ENCODE results near the gene POP7. TPM values are rescaled to one million over a fixed set of nuclear protein-coding genes. Genes with fewer than 3 reads are reported as not detected.

POP7 gene
- total and polyA plus RNA-seq, 9 donors: 11.1 to 29.2 (median 22.2) TPM

DNA sequence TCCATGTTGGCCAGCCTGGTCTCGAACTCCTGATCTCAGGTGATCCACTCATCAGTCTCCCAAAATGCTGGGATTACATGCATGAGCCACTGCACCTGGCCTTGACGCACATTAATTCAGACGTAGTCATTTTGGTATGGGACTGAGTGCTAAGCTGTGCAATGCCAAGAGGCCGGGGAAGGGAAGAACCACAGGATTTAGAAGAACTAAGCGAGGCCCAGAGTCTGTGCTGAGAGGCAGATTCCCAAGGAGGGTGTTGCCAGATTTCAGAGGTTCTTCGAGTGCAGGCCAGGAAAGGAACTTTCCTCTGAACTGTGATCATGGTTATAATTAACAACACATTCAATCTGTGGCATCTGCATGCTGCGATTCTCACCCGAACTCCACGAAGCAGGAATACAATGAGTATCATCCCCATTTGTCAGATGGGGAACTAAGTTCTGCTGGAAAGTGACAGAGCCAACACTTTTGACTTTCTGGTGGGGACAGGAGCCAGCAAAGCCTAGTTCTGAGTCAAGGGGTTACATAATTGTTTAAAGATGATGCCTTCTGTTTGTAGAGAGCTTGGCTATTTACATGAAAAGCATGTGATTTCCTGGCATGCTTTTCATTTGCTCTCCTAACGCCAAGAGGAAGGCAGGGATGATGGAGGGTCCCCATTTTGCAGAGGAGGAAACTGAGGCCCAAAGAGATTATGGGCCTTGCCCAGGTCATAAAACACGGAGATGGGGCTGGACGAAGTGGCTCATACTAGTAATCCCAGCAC is 21.3 kb downstream of the POP7 start:
- H3K36me3 ChIP-seq: no peaks in the 10 kb centered on the region
- H3K9me3 ChIP-seq: no peaks in the 10 kb centered on the region
- H3K4me1 ChIP-seq (ENCODE audit: insufficient read depth): no peaks in the 10 kb centered on the region
- 45 to 59% (median 59%) methylated on average over 12 of the region's 12 CpGs for WGBS, 3 donors
- H3K27ac ChIP-seq: no peak overlapping the region
- H3K4me3 ChIP-seq: no peak overlapping the region
- TF ChIP-seq, protein P1, sequence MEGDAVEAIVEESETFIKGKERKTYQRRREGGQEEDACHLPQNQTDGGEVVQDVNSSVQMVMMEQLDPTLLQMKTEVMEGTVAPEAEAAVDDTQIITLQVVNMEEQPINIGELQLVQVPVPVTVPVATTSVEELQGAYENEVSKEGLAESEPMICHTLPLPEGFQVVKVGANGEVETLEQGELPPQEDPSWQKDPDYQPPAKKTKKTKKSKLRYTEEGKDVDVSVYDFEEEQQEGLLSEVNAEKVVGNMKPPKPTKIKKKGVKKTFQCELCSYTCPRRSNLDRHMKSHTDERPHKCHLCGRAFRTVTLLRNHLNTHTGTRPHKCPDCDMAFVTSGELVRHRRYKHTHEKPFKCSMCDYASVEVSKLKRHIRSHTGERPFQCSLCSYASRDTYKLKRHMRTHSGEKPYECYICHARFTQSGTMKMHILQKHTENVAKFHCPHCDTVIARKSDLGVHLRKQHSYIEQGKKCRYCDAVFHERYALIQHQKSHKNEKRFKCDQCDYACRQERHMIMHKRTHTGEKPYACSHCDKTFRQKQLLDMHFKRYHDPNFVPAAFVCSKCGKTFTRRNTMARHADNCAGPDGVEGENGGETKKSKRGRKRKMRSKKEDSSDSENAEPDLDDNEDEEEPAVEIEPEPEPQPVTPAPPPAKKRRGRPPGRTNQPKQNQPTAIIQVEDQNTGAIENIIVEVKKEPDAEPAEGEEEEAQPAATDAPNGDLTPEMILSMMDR (IDR thresholded peaks at IDR 0.05): no peak
- TF ChIP-seq EP300 (IDR thresholded peaks at IDR 0.05) (no peak), POLR2A (IDR thresholded peaks at IDR 0.05) (no peak)
- intact Hi-C loops (cut with DNase I): loop anchor here in 2 of 4 donors (10.0 kb wide), 1 partner anchor 262 kb away; the partner anchor contains the start of gene SPACDR (in 2 of the 2)
- no peaks in the 10 kb centered on the region for H3K27me3 ChIP-seq
- no peak for DNase-seq

DNA sequence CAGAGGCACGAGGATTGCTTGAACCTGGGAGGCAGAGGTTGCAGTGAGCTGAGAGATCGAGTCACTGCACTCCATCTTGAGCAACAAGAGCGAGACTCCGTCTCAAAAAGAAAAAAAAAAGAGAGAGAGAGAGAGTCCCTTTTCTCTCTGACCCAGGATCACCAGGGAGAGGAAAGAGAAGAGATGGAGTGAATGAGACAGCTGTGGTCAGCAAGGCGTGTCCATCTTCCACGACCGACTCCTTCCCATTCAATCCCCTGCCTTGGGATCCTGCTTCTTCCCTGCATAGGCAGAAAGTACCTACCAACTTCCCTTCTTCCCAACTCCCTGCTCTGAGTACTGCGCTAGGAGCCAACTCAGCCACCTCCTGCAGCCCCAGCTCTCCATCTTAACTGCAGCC is 22.3 kb downstream of the POP7 start:
- TF ChIP-seq EP300 (IDR thresholded peaks at IDR 0.05) (no peak), POLR2A (IDR thresholded peaks at IDR 0.05) (no peak)
- TF ChIP-seq, protein P1 (IDR thresholded peaks at IDR 0.05): no peak
- intact Hi-C loops (cut with DNase I): loop anchor here in 2 of 4 donors (10.0 kb wide), 1 partner anchor 263 kb away; the partner anchor contains the start of gene SPACDR (in 2 of the 2)
- WGBS, 3 donors: 76 to 81% (median 80%) methylated on average over 8 of the region's 8 CpGs
- H3K27ac ChIP-seq: no peak overlapping the region
- H3K4me1 ChIP-seq (ENCODE audit: insufficient read depth): no peaks in the 10 kb centered on the region
- no peak overlapping the region for H3K4me3 ChIP-seq
- no peaks in the 10 kb centered on the region for H3K36me3 ChIP-seq
- DNase-seq: no peak
- H3K9me3 ChIP-seq: no peaks in the 10 kb centered on the region
- no peaks in the 10 kb centered on the region for H3K27me3 ChIP-seq

DNA sequence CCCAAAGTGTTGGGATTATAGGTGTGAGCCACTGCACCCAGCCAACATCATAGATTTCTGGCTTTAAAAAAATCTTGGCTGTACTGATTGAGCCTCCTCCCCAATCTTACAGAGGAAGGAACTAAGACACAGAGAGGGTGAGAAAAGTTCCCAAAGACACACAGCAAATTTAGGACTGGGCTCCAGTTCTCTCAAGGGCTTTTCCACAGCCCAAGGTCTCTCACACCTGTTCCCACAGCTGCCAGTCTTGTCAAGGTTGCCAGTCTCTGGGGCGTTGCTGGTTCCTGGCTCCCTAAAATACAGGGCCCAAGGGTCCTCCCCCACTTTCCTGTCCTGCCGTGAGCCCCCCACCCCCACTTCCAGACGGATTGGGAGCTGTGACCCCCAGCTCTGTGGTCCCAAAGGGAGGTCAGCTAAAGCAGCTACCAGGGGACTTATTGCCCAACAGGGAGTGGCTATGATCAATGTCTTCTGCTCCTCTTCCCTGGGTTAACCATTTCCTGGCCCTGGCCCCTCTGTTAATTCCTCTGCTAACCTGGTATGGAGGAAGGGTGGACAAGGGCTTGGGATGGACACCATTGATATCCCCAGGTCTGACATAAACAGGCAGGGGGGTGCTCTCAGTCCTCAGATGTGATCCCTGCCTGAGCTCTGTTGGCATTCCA is 24.3 kb downstream of the POP7 start:
- Histone ChIP-seq H3K27ac (no peak overlapping the region), H3K36me3 (no peaks in the 10 kb centered on the region), H3K27me3 (no peaks in the 10 kb centered on the region), H3K9me3 (no peaks in the 10 kb centered on the region), H3K4me1 (ENCODE audit: insufficient read depth) (no peaks in the 10 kb centered on the region), H3K4me3 (no peak overlapping the region)
- WGBS, 3 donors: 19 to 21% methylated on average over 3 of the region's 3 CpGs; no CpG with 5 or more reads in 1 of the 3 donors
- intact Hi-C loops (cut with DNase I): no loop called here
- TF ChIP-seq EP300 (IDR thresholded peaks at IDR 0.05) (no peak), POLR2A (IDR thresholded peaks at IDR 0.05) (no peak)
- TF ChIP-seq, protein P1 (IDR thresholded peaks at IDR 0.05): no peak
- DNase-seq: no peak

DNA sequence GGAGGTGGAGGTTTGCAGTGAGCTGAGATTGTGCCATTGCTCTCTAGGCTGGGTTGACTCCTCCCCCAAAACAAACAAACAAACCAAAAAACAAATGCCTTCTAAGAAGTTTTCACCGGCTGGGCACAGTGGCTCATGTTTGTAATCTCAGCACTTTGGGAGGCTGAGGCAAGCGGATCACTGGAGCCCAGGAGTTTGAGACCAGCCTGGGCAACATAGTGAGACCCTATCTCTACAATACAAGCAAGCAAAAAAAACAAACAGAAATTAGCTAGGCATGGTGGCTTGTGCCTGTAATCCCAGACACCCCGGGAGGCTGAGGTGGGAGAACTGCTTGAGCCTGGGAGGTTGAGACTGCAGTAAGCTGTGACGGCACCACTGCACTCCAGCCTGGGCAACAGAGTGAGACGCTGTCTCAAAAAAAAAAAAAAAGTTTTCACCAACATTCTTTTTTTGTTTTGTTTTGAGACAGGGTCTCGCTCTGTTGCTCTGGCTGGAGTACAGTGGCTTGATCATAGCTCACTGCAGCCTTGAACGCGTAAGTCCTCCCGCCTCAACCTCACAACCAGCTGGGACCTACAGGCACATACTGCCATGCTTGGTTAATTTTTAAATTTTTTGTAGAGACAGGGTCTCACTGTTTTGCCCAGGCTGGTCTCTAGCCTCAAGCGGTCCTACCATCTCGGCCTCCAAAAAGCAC is 26.2 kb downstream of the POP7 start:
- intact Hi-C loops (cut with DNase I): no loop called here
- WGBS, 3 donors: 79 to 86% methylated on average over 11 of the region's 11 CpGs; no CpG with 5 or more reads in 1 of the 3 donors
- H3K27ac ChIP-seq: no peak overlapping the region

More for the DNA sequence above, 26.2 kb downstream of the POP7 start:
- Histone ChIP-seq H3K27me3 (no peaks in the 10 kb centered on the region), H3K36me3 (no peaks in the 10 kb centered on the region), H3K4me3 (no peak overlapping the region), H3K9me3 (no peaks in the 10 kb centered on the region), H3K4me1 (ENCODE audit: insufficient read depth) (no peaks in the 10 kb centered on the region)
- DNase-seq: no peak
- TF ChIP-seq POLR2A (IDR thresholded peaks at IDR 0.05) (no peak), EP300 (IDR thresholded peaks at IDR 0.05) (no peak)
- TF ChIP-seq, protein P1 (IDR thresholded peaks at IDR 0.05): no peak
